ENCODE measurements around the gene EOGT. TPM values are rescaled to one million over a fixed set of nuclear protein-coding genes. Genes with fewer than 3 reads are reported as not detected.

The EOGT gene
- polyA plus RNA-seq, result 10 to 100 TPM; 13.3 to 28.1 TPM

DNA sequence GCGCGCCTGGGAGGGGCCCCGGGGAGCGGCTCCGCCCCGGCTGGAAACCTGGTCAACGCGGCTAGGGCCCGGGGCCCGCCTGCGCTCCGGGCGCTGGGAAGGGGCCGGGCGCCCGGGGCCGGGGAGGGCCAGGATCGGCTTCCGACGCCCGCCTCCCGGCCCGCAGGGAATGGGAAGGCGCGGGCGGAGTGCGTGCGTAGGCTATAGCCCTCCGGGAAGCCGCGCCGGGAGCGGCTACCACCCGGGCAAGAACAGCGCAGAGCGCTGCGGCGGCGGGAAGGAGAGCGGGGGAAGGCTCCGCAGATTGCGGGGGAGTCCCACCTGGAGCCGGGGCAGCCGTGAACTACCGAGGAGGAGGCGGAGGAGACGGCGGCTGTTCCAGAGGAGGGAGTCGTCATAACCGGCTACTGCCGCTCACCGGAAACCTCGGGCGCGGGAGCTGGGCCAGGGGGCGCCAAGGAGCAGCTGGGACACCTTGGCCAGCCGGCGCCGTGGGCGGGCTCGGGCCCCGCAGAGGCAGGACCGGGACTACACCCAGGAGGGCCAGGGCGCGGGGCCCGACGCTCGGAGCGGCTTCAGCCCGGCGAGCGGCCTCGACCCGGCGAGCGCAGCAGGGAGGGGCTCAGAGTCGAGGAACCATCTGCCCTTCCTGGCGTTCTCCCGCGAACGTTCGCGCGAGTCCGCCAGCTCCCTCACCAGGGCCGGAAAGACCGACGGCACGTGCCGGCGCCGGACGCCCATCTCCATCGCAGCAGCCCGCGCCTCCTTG, at the start of gene EOGT:
EOGT (minus strand) TSS at position 432 of the 769 bp plus-strand sequence. CDS start 3,838 bp downstream, outside the sequence.
- 1% methylated on average over 73 to 96 of the region's 96 CpGs for WGBS, 2 donors
- Histone ChIP-seq H3K9me3 (ENCODE audit: control insufficient read depth in 2 of 2, insufficient read depth in 1 of 2, low read depth in 1 of 2, low read length in 1 of 2) (no peaks in the 10 kb centered on the region), H3K4me3 (ENCODE audit: low read depth in 1 of 2, low read length in 2 of 2) (peak within 1 kb of the TSS; percentile 85 to 91), H3K36me3 (ENCODE audit: control insufficient read depth in 2 of 2, insufficient read depth in 2 of 2, low read length in 1 of 2) (no peaks in the 10 kb centered on the region), H3K27me3 (ENCODE audit: control insufficient read depth in 1 of 2, insufficient read depth in 2 of 2, low read length in 2 of 2) (no peaks in the 10 kb centered on the region), H3K27ac (ENCODE audit: low read depth in 2 of 2, low read length in 1 of 2) (peak within 1 kb of the TSS; percentile 97 to 99), H3K4me1 (ENCODE audit: control insufficient read depth in 2 of 2, insufficient read depth in 2 of 2, low read length in 1 of 2) (peaks cover 0 to 3% of the 10 kb centered on the region in 2 donors)

DNA sequence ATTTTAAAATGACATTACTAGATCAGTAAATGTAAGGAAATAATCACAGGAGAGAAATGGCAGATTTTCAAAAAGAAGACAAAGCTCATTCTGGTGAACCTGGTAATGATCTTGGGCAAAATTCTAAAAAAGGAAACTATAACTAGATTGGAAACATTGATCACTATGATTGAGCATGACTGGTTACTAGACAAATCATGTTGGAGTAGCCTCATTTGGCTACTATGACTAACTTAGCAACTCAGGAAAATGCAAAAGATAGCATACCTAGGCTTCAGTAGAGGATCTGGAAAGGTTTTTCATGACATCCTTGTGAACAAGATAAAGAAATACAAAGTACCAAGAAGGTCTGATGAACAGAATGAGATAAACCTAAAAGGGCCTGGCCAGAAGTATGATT, 46.2 kb upstream of the EOGT start:
- no peaks in the 10 kb centered on the region for H3K4me1 ChIP-seq (ENCODE audit: control insufficient read depth in 2 of 2, insufficient read depth in 2 of 2, low read length in 1 of 2)
- H3K4me3 ChIP-seq (ENCODE audit: low read depth in 1 of 2, low read length in 2 of 2), result no peak overlapping the region
- peaks cover 3 to 5% of the 10 kb centered on the region in 2 donors for H3K36me3 ChIP-seq (ENCODE audit: control insufficient read depth in 2 of 2, insufficient read depth in 2 of 2, low read length in 1 of 2)
- H3K27me3 ChIP-seq (ENCODE audit: control insufficient read depth in 1 of 2, insufficient read depth in 2 of 2, low read length in 2 of 2), result no peaks in the 10 kb centered on the region
- H3K9me3 ChIP-seq (ENCODE audit: control insufficient read depth in 2 of 2, insufficient read depth in 1 of 2, low read depth in 1 of 2, low read length in 1 of 2), result no peaks in the 10 kb centered on the region
- H3K27ac ChIP-seq (ENCODE audit: low read depth in 2 of 2, low read length in 1 of 2), result no peak overlapping the region

DNA sequence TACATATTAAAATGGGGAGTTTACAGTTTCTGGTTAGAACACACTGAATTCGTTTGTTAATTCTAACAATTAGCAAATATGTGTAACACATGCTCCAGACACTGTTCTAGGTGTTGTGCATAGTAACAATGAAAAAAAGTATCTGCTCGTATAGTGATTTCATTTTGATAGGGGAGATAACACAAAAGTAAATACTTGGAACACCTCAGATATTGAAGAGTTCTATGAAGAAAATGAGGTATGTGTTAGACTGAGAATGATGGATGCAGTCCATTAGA, 45.4 kb upstream of the EOGT start:
- Histone ChIP-seq H3K9me3 (ENCODE audit: control insufficient read depth in 2 of 2, insufficient read depth in 1 of 2, low read depth in 1 of 2, low read length in 1 of 2) (no peaks in the 10 kb centered on the region), H3K27me3 (ENCODE audit: control insufficient read depth in 1 of 2, insufficient read depth in 2 of 2, low read length in 2 of 2) (no peaks in the 10 kb centered on the region), H3K4me1 (ENCODE audit: control insufficient read depth in 2 of 2, insufficient read depth in 2 of 2, low read length in 1 of 2) (no peaks in the 10 kb centered on the region), H3K36me3 (ENCODE audit: control insufficient read depth in 2 of 2, insufficient read depth in 2 of 2, low read length in 1 of 2) (peaks cover 3 to 5% of the 10 kb centered on the region in 2 donors), H3K4me3 (ENCODE audit: low read depth in 1 of 2, low read length in 2 of 2) (no peak overlapping the region), H3K27ac (ENCODE audit: low read depth in 2 of 2, low read length in 1 of 2) (no peak overlapping the region)
- 87 to 90% methylated on average over 2 of the region's 2 CpGs for WGBS, 2 donors

DNA sequence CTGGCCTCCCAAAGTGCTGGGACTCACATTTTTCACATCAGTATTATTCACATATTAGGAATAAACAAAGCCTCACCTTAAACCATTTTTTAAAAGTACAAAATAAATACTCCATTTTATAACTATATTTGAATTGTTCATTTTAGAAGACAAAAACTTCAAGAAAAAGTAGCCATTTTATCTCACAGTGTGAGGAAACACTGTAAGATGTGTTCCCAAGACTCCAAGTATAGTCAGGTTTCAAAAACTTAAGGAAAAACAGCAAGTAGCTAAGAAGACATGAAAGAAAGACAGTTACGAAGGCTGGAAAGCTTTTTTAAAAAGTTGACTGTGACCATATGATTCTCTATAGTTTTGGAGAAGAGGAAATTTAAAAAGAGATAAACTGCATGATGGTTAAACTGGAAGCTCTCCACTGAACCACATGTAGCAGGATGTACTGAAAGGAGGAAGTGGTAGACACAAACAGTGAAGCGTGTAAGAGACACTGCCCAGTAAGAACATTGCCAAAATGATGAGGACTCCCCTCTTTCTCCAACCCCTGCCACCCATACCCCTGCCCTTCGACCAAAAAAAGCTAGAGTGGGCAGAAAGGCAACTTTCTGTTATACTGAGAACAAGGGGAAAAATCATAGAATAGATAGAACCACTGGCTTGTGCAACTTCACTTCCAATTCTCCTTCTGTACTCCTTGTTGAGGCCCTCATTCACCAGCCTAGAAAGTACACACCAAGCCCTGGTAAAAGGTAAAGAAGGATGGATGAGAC, 44.9 kb upstream of the EOGT start:
- 78 to 81% methylated on average over 3 of the region's 3 CpGs for WGBS, 2 donors
- Histone ChIP-seq H3K4me1 (ENCODE audit: control insufficient read depth in 2 of 2, insufficient read depth in 2 of 2, low read length in 1 of 2) (no peaks in the 10 kb centered on the region), H3K9me3 (ENCODE audit: control insufficient read depth in 2 of 2, insufficient read depth in 1 of 2, low read depth in 1 of 2, low read length in 1 of 2) (no peaks in the 10 kb centered on the region), H3K36me3 (ENCODE audit: control insufficient read depth in 2 of 2, insufficient read depth in 2 of 2, low read length in 1 of 2) (peaks cover 3 to 5% of the 10 kb centered on the region in 2 donors), H3K4me3 (ENCODE audit: low read depth in 1 of 2, low read length in 2 of 2) (no peak overlapping the region), H3K27me3 (ENCODE audit: control insufficient read depth in 1 of 2, insufficient read depth in 2 of 2, low read length in 2 of 2) (no peaks in the 10 kb centered on the region), H3K27ac (ENCODE audit: low read depth in 2 of 2, low read length in 1 of 2) (no peak overlapping the region)

DNA sequence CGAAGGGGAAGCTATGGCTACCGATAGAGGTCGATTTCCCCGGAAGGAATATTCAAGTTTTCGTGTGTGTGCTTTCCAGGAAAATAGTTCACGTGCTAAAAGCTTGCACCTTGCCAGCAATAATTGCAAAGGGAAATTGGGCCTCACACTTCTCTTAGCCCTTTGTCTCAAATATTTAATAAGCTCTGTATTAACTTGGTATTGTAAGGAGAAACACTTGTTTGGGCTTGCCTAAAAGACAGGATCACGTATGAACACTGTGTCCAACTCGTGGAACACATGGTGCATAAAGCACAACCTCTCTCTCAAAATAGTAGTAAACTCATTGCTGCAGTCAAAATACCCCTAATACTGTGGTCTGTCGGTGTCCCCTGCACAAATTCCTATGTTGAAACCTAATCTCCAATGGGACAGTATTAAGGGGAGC, 39.0 kb upstream of the EOGT start:
- WGBS, 2 donors, result 11 to 13% methylated on average over 9 of the region's 9 CpGs
- H3K4me3 ChIP-seq (ENCODE audit: low read depth in 1 of 2, low read length in 2 of 2), result peak overlapping the region; percentile 24 to 100

DNA sequence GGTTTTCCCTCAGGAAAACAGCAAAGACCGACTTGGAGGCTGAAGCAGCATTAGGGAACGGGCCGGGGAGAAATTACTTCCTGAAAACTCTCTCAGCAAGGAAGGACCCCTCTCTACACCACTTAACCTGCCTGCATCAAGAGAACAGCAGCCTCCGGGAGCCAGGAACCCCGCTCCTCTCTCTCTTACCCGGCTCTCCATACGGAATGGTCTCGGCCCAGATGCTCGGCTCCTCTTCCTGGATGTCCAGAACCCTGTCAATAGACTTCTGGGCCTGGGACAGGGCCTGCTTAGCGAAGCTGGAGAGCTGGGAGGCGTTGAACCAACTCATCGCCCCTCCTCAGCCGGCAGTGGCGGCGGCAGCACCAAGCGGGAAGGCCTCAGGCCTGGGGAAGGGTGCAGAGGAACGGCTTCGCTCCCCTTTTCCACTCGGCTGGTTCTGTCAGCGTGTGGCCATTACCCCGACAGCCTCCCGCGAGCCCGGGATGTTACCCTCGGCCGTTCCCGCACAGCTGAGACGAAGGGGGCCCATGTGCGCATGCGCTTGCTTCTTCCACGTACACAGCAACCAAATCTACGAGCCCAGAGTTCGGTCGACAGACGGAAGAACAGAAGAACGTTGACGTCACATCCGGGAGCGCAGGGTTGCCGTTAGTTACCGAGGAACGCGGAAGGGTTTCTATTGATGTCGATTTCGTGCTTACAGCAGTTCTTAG, 38.4 kb upstream of the EOGT start, which contains the start of gene TMF1:
TMF1 (minus strand) TSS at position 578 of the 716 bp plus-strand sequence; CDS start at position 331, 247 bp downstream.
- Histone ChIP-seq H3K4me3 (ENCODE audit: low read depth in 1 of 2, low read length in 2 of 2) (peak within 1 kb of the TSS; percentile 85 to 100), H3K36me3 (ENCODE audit: control insufficient read depth in 2 of 2, insufficient read depth in 2 of 2, low read length in 1 of 2) (peaks cover 0 to 4% of the 10 kb centered on the region in 2 donors)
- WGBS, 2 donors, result 0 to 1% methylated on average over 45 of the region's 45 CpGs

More for the DNA sequence above, 39.0 kb upstream of the EOGT start:
- Histone ChIP-seq H3K36me3 (ENCODE audit: control insufficient read depth in 2 of 2, insufficient read depth in 2 of 2, low read length in 1 of 2) (peaks cover 0 to 4% of the 10 kb centered on the region in 2 donors), H3K27ac (ENCODE audit: low read depth in 2 of 2, low read length in 1 of 2) (peak overlapping the region; percentile 95 to 99), H3K4me1 (ENCODE audit: control insufficient read depth in 2 of 2, insufficient read depth in 2 of 2, low read length in 1 of 2) (peaks cover 0 to 1% of the 10 kb centered on the region in 2 donors), H3K9me3 (ENCODE audit: control insufficient read depth in 2 of 2, insufficient read depth in 1 of 2, low read depth in 1 of 2, low read length in 1 of 2) (no peaks in the 10 kb centered on the region), H3K27me3 (ENCODE audit: control insufficient read depth in 1 of 2, insufficient read depth in 2 of 2, low read length in 2 of 2) (no peaks in the 10 kb centered on the region)

DNA sequence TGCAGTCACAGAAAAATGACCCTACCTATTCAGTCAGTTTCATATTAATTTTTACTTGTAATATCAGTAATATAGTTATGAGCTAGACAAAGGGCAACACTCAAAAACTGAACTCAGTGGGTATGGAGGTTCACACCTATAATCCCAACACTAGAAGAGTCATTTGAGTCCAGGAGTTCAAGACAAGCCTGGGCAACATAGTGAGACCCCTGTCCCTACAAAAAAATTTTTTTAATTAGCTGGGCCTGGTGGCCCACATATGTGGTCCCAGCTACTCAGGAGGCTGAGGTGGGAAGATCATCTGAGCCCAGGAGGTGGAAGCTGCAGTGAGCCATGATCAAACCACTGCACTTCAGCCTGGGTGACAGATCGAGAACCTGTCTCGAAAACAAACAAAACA, 35.5 kb upstream of the EOGT start:
- H3K4me1 ChIP-seq (ENCODE audit: control insufficient read depth in 2 of 2, insufficient read depth in 2 of 2, low read length in 1 of 2), result peaks cover 0 to 1% of the 10 kb centered on the region in 2 donors
- 81 to 98% methylated on average over 2 of the region's 2 CpGs for WGBS, 2 donors
- no peaks in the 10 kb centered on the region for H3K9me3 ChIP-seq (ENCODE audit: control insufficient read depth in 2 of 2, insufficient read depth in 1 of 2, low read depth in 1 of 2, low read length in 1 of 2)
- peaks cover 2 to 4% of the 10 kb centered on the region in 2 donors for H3K36me3 ChIP-seq (ENCODE audit: control insufficient read depth in 2 of 2, insufficient read depth in 2 of 2, low read length in 1 of 2)
- H3K27me3 ChIP-seq (ENCODE audit: control insufficient read depth in 1 of 2, insufficient read depth in 2 of 2, low read length in 2 of 2), result no peaks in the 10 kb centered on the region
- no peak overlapping the region for H3K27ac ChIP-seq (ENCODE audit: low read depth in 2 of 2, low read length in 1 of 2)
- no peak overlapping the region for H3K4me3 ChIP-seq (ENCODE audit: low read depth in 1 of 2, low read length in 2 of 2)

More for the DNA sequence above, 38.4 kb upstream of the EOGT start, which contains the start of gene TMF1:
- peak within 1 kb of the TSS; percentile 95 to 99 for H3K27ac ChIP-seq (ENCODE audit: low read depth in 2 of 2, low read length in 1 of 2)
- no peaks in the 10 kb centered on the region for H3K27me3 ChIP-seq (ENCODE audit: control insufficient read depth in 1 of 2, insufficient read depth in 2 of 2, low read length in 2 of 2)
- H3K9me3 ChIP-seq (ENCODE audit: control insufficient read depth in 2 of 2, insufficient read depth in 1 of 2, low read depth in 1 of 2, low read length in 1 of 2), result no peaks in the 10 kb centered on the region
- peaks cover 0 to 1% of the 10 kb centered on the region in 2 donors for H3K4me1 ChIP-seq (ENCODE audit: control insufficient read depth in 2 of 2, insufficient read depth in 2 of 2, low read length in 1 of 2)

DNA sequence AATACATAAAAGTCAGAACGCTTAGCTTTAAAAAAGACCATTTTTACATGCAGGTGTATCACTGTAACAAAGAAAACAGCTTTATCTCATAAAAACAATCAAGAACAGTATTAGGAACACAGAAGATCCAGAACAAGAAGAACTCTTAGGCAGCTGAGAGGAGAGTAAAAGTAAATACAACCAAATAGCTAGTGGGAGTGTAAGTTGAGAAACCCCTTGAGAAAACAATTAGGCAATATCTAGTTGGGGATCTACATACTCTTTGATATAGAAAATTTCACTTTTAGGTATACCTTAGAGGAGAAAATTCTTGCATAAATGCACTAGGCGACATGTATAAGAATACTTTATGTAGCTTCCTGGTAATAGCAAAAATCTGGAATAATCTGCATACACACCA, 31.1 kb upstream of the EOGT start:
- Histone ChIP-seq H3K36me3 (ENCODE audit: control insufficient read depth in 2 of 2, insufficient read depth in 2 of 2, low read length in 1 of 2) (peaks cover 2 to 8% of the 10 kb centered on the region in 2 donors), H3K27ac (ENCODE audit: low read depth in 2 of 2, low read length in 1 of 2) (no peak overlapping the region), H3K4me3 (ENCODE audit: low read depth in 1 of 2, low read length in 2 of 2) (no peak overlapping the region), H3K27me3 (ENCODE audit: control insufficient read depth in 1 of 2, insufficient read depth in 2 of 2, low read length in 2 of 2) (no peaks in the 10 kb centered on the region), H3K9me3 (ENCODE audit: control insufficient read depth in 2 of 2, insufficient read depth in 1 of 2, low read depth in 1 of 2, low read length in 1 of 2) (no peaks in the 10 kb centered on the region), H3K4me1 (ENCODE audit: control insufficient read depth in 2 of 2, insufficient read depth in 2 of 2, low read length in 1 of 2) (peaks cover 0 to 1% of the 10 kb centered on the region in 2 donors)
- WGBS, 2 donors, result 96 to 97% methylated on average over 2 of the region's 2 CpGs

DNA sequence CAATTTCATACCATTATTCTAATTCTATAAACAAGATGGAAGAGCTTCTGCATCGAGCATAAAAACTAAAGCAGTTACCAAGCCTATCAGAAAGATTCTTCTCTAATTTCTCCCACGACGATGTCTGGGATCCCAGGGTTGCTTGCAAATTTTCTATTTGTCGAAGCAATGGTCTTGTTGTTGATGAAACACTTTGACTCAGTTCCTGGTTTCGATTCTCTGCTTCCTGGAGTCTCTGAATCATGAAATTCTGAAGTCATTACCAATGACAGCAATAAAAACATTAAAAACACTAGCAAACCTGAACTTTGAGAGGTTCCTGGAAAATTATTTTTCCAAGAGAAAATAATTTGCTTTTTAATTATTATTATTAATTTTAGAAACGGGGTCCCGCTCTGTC, 20.0 kb upstream of the EOGT start:
- Histone ChIP-seq H3K27ac (ENCODE audit: low read depth in 2 of 2, low read length in 1 of 2) (no peak overlapping the region), H3K36me3 (ENCODE audit: control insufficient read depth in 2 of 2, insufficient read depth in 2 of 2, low read length in 1 of 2) (peaks cover 3 to 14% of the 10 kb centered on the region in 2 donors), H3K27me3 (ENCODE audit: control insufficient read depth in 1 of 2, insufficient read depth in 2 of 2, low read length in 2 of 2) (no peaks in the 10 kb centered on the region), H3K4me3 (ENCODE audit: low read depth in 1 of 2, low read length in 2 of 2) (no peak overlapping the region), H3K9me3 (ENCODE audit: control insufficient read depth in 2 of 2, insufficient read depth in 1 of 2, low read depth in 1 of 2, low read length in 1 of 2) (no peaks in the 10 kb centered on the region), H3K4me1 (ENCODE audit: control insufficient read depth in 2 of 2, insufficient read depth in 2 of 2, low read length in 1 of 2) (no peaks in the 10 kb centered on the region)
- WGBS, 2 donors, result 81 to 83% methylated on average over 7 of the region's 7 CpGs
